ENCODE results near the gene LCNL1.

- TF ChIP-seq POLR2A (IDR thresholded peaks at IDR 0.05; ENCODE audit: low read length), result no peak
- TF ChIP-seq GATA1 (IDR thresholded peaks at IDR 0.05; ENCODE audit: low read depth, low read length), result no peak
These were observed 24.9 kb upstream of the LCNL1 start for GRCh38 chr9:136957901-136958300.
